Liver (tissue), 9 donors: ENCODE results near the gene CTTNBP2. TPM values are rescaled to one million over a fixed set of nuclear protein-coding genes. Genes with fewer than 3 reads are reported as not detected.

Experiments used
- DNase-seq: peaks from one replicate; pipeline ENCODE4 v3.0.0-alpha.2; 2017; ENCODE audit warnings: low spot score
- H3K27ac ChIP-seq, 2 donors: one replicate each; pipeline ENCODE4 v1.7.0; 2013; ENCODE audit warnings: inconsistent platforms in 2 of 2, low read length in 2 of 2, control low read depth in 1 of 2, low read depth in 1 of 2, mild to moderate bottlenecking in 1 of 2
- H3K27me3 ChIP-seq, 4 donors: one replicate each; pipeline versions ENCODE4 v1.6.1 to v1.7.0; 2013; ENCODE audit warnings: low read length in 3 of 4, inconsistent platforms in 1 of 4, mild to moderate bottlenecking in 1 of 4, moderate library complexity in 1 of 4; ENCODE audit not compliant: control insufficient read depth in 4 of 4, insufficient read depth in 4 of 4
- H3K36me3 ChIP-seq, 4 donors: one replicate each; pipeline versions ENCODE4 v1.6.1 to v1.7.0; 2013; ENCODE audit warnings: low read length in 3 of 4, mild to moderate bottlenecking in 3 of 4, low read depth in 1 of 4, moderate library complexity in 1 of 4; ENCODE audit not compliant: control insufficient read depth in 4 of 4, insufficient read depth in 3 of 4
- H3K4me1 ChIP-seq, 4 donors: one replicate each; pipeline versions ENCODE4 v1.6.1 to v1.7.0; 2013; ENCODE audit warnings: low read length in 3 of 4, mild to moderate bottlenecking in 3 of 4, moderate library complexity in 1 of 4; ENCODE audit not compliant: control insufficient read depth in 4 of 4, insufficient read depth in 4 of 4
- H3K4me3 ChIP-seq, 3 donors: one replicate each; pipeline versions ENCODE4 v1.6.1 to v1.7.0; 2013; ENCODE audit warnings: low read length in 3 of 3, control low read depth in 1 of 3, low read depth in 1 of 3, mild to moderate bottlenecking in 1 of 3
- H3K9ac ChIP-seq, 2 donors: one replicate each; pipeline ENCODE4 v1.7.0; 2013; ENCODE audit warnings: low read length in 2 of 2, mild to moderate bottlenecking in 2 of 2, moderate library complexity in 2 of 2, control low read depth in 1 of 2, low read depth in 1 of 2
- H3K9me3 ChIP-seq, 4 donors: one replicate each; pipeline versions ENCODE4 v1.6.1 to v1.7.0; 2013; ENCODE audit warnings: low read length in 3 of 4; ENCODE audit not compliant: control insufficient read depth in 4 of 4
- EGR1 ChIP-seq, 2 donors: IDR thresholded peaks; 2 replicates each; pipeline ENCODE4 v1.6.1; 2016 to 2018; ENCODE audit warnings: antibody characterized with exemption in 2 of 2, low read depth in 2 of 2
- FOXA1 ChIP-seq: IDR thresholded peaks from 2 replicates; pipeline ENCODE4 v1.6.1; 2016; ENCODE audit warnings: antibody characterized with exemption
- FOXA2 ChIP-seq: IDR thresholded peaks from 2 replicates; pipeline ENCODE4 v1.6.1; 2016; ENCODE audit warnings: antibody characterized with exemption
- GABPA ChIP-seq, 2 donors: IDR thresholded peaks in 1 of 2; conservative IDR thresholded peaks in 1 of 2; 2 replicates each; pipeline ENCODE4 v1.6.1; 2016; ENCODE audit warnings: antibody characterized with exemption in 2 of 2, mild to moderate bottlenecking in 1 of 2, moderate library complexity in 1 of 2
- HNF4A ChIP-seq, 2 donors: conservative IDR thresholded peaks; 2 replicates each; pipeline ENCODE4 v1.6.1; 2016; ENCODE audit warnings: antibody characterized with exemption in 2 of 2, mild to moderate bottlenecking in 2 of 2
- HNF4G ChIP-seq: IDR thresholded peaks from 2 replicates; pipeline ENCODE4 v1.6.1; 2016; ENCODE audit warnings: antibody characterized with exemption
- JUND ChIP-seq, 2 donors: IDR thresholded peaks; 2 replicates each; pipeline ENCODE4 v1.6.1; 2016; ENCODE audit warnings: antibody characterized with exemption in 2 of 2
- MAX ChIP-seq: IDR thresholded peaks from 2 replicates; pipeline ENCODE4 v1.6.1; 2016; ENCODE audit warnings: antibody characterized with exemption
- NR2F2 ChIP-seq: IDR thresholded peaks from 2 replicates; pipeline ENCODE4 v1.6.1; 2016; ENCODE audit warnings: antibody characterized with exemption
- RAD21 ChIP-seq, 2 donors: IDR thresholded peaks; 2 replicates each; pipeline ENCODE4 v1.6.1; 2016; ENCODE audit warnings: antibody characterized with exemption in 2 of 2, mild to moderate bottlenecking in 2 of 2
- RXRA ChIP-seq, 2 donors: IDR thresholded peaks; 2 replicates each; pipeline ENCODE4 v1.6.1; 2017 to 2018; ENCODE audit warnings: antibody characterized with exemption in 2 of 2, mild to moderate bottlenecking in 1 of 2
- SP1 ChIP-seq: IDR thresholded peaks from 2 replicates; pipeline ENCODE4 v1.6.1; 2018; ENCODE audit warnings: antibody characterized with exemption, mild to moderate bottlenecking
- TAF1 ChIP-seq: conservative IDR thresholded peaks from 2 replicates; pipeline ENCODE4 v1.6.1; 2016; ENCODE audit warnings: antibody characterized with exemption, mild to moderate bottlenecking
- YY1 ChIP-seq: IDR thresholded peaks from 2 replicates; pipeline ENCODE4 v1.6.1; 2016; ENCODE audit warnings: antibody characterized with exemption, mild to moderate bottlenecking
- WGBS: extraction: QIAGEN DNeasy Blood & Tissue Kit; methylation state at CpG from one replicate; pipeline ENCODE4 v1.1.7; 2013; 5-methylcytosine and 5-hydroxymethylcytosine counted together
- polyA plus RNA-seq, 2 donors: library from polyadenylated mRNA; stranded (reverse) in 1 of 2; unstranded in 1 of 2; fragments of 200-250 nt in 1 of 2; fragments of >200 nt in 1 of 2; fragmentation: Nextera tagmentation in 1 of 2; extraction: Ambion mirVana in 1 of 2; gene quantifications; one replicate each; pipeline versions ENCODE4 v1.2.1 to v1.2.3, GENCODE V29; 2013 to 2015
- total RNA-seq, 2 donors: library from RNA; depleted of rRNA; stranded (reverse); fragments of >200 nt; gene quantifications; one replicate each; pipeline ENCODE4 v1.2.3, GENCODE V29; 2014
- TF ChIP-seq, protein P1 (sequence below): IDR thresholded peaks from 2 replicates; pipeline ENCODE4 v1.6.1; 2016; ENCODE audit warnings: antibody characterized with exemption
- TF ChIP-seq, protein P2 (sequence below): IDR thresholded peaks from 2 replicates; pipeline ENCODE4 v1.6.1; 2016; ENCODE audit warnings: antibody characterized with exemption, mild to moderate bottlenecking
- TF ChIP-seq, protein P3 (sequence below): fragments of 150-350 bp; IDR thresholded peaks from 2 replicates; pipeline ENCODE4 v1.5.1; 2017; ENCODE audit warnings: improper control_type of control experiment, low read depth, low read length; ENCODE audit not compliant: missing input control
- TF ChIP-seq, protein P4 (sequence below): IDR thresholded peaks from 2 replicates; pipeline ENCODE4 v1.6.1; 2016; ENCODE audit warnings: antibody characterized with exemption
- donor health status: healthy.
- donor health status: healthy.
- donor health status: healthy.
- donor health status: healthy.
- donor health status: healthy.

Gene CTTNBP2
- total and polyA plus RNA-seq, 4 donors = 1.2 to 1.7 (median 1.5) TPM

DNA sequence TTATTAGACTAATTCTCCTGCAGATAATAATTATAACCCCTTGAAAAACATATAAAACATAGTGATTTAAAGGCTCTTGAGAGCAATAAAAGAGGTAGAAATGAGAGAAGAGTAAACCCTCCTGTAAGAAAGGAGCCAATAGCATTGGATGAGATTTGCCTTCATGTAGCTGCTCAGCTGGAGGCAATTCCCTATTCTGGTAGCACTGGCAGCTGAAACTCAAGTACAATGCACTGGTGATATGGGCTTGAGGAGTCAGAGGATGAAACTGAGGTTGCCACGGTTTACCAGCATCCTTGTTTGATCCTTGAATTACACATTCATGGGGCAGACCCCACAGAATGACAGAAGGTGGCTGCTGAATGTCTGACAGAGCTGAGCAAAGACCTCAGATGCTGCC lies 76.4 kb downstream of the CTTNBP2 start (continued):
- TF ChIP-seq, protein P1, sequence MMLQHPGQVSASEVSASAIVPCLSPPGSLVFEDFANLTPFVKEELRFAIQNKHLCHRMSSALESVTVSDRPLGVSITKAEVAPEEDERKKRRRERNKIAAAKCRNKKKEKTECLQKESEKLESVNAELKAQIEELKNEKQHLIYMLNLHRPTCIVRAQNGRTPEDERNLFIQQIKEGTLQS = no peak
- no peak for TF ChIP-seq HNF4A (conservative IDR thresholded peaks at IDR 0.05)
- TF ChIP-seq EGR1 (IDR thresholded peaks at IDR 0.05; ENCODE audit: low read depth in 2 of 2) = no peak

DNA sequence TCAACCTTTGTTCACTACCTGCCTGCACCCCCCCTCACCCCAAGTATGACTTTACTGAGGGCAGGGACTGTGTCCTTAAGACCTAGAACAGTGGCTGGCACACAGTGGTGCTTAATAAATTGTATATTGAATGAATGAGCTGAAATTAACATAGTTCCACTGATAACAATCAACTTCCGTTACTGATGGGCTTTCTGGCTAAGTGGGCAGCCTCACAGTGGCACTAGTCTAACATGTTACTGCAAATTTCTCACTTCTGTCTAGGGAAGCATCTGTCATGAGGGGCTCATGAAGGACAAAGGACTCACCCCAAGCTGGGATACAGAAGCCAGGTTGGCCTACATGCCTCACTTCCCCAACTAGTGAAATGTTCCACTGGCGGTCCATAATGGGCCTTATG lies 79.3 kb downstream of the CTTNBP2 start:
- no peaks in the 10 kb centered on the region for H3K9me3 ChIP-seq
- H3K4me1 ChIP-seq = no peaks in the 10 kb centered on the region
- no peak overlapping the region for H3K4me3 ChIP-seq
- H3K27ac ChIP-seq = no peak overlapping the region
- 93% methylated on average over 2 of the region's 2 CpGs for WGBS
- H3K27me3 ChIP-seq = no peaks in the 10 kb centered on the region
- no peak for DNase-seq
- no peak overlapping the region for H3K9ac ChIP-seq
- TF ChIP-seq, protein P1 = no peak
- TF ChIP-seq GABPA (IDR thresholded peaks at IDR 0.05 in 1 of 2, conservative IDR thresholded peaks at IDR 0.05 in 1 of 2) (no peak), EGR1 (IDR thresholded peaks at IDR 0.05; ENCODE audit: low read depth in 2 of 2) (no peak), RAD21 (IDR thresholded peaks at IDR 0.05) (no peak), YY1 (no peak), MAX (no peak), HNF4G (no peak), FOXA1 (no peak), FOXA2 (no peak), TAF1 (no peak), SP1 (no peak), RXRA (IDR thresholded peaks at IDR 0.05) (no peak), JUND (IDR thresholded peaks at IDR 0.05) (no peak), NR2F2 (no peak), HNF4A (conservative IDR thresholded peaks at IDR 0.05) (no peak)
- TF ChIP-seq, protein P2, sequence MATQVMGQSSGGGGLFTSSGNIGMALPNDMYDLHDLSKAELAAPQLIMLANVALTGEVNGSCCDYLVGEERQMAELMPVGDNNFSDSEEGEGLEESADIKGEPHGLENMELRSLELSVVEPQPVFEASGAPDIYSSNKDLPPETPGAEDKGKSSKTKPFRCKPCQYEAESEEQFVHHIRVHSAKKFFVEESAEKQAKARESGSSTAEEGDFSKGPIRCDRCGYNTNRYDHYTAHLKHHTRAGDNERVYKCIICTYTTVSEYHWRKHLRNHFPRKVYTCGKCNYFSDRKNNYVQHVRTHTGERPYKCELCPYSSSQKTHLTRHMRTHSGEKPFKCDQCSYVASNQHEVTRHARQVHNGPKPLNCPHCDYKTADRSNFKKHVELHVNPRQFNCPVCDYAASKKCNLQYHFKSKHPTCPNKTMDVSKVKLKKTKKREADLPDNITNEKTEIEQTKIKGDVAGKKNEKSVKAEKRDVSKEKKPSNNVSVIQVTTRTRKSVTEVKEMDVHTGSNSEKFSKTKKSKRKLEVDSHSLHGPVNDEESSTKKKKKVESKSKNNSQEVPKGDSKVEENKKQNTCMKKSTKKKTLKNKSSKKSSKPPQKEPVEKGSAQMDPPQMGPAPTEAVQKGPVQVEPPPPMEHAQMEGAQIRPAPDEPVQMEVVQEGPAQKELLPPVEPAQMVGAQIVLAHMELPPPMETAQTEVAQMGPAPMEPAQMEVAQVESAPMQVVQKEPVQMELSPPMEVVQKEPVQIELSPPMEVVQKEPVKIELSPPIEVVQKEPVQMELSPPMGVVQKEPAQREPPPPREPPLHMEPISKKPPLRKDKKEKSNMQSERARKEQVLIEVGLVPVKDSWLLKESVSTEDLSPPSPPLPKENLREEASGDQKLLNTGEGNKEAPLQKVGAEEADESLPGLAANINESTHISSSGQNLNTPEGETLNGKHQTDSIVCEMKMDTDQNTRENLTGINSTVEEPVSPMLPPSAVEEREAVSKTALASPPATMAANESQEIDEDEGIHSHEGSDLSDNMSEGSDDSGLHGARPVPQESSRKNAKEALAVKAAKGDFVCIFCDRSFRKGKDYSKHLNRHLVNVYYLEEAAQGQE = no peak
- TF ChIP-seq, protein P3, sequence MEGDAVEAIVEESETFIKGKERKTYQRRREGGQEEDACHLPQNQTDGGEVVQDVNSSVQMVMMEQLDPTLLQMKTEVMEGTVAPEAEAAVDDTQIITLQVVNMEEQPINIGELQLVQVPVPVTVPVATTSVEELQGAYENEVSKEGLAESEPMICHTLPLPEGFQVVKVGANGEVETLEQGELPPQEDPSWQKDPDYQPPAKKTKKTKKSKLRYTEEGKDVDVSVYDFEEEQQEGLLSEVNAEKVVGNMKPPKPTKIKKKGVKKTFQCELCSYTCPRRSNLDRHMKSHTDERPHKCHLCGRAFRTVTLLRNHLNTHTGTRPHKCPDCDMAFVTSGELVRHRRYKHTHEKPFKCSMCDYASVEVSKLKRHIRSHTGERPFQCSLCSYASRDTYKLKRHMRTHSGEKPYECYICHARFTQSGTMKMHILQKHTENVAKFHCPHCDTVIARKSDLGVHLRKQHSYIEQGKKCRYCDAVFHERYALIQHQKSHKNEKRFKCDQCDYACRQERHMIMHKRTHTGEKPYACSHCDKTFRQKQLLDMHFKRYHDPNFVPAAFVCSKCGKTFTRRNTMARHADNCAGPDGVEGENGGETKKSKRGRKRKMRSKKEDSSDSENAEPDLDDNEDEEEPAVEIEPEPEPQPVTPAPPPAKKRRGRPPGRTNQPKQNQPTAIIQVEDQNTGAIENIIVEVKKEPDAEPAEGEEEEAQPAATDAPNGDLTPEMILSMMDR = no peak
- TF ChIP-seq, protein P4, sequence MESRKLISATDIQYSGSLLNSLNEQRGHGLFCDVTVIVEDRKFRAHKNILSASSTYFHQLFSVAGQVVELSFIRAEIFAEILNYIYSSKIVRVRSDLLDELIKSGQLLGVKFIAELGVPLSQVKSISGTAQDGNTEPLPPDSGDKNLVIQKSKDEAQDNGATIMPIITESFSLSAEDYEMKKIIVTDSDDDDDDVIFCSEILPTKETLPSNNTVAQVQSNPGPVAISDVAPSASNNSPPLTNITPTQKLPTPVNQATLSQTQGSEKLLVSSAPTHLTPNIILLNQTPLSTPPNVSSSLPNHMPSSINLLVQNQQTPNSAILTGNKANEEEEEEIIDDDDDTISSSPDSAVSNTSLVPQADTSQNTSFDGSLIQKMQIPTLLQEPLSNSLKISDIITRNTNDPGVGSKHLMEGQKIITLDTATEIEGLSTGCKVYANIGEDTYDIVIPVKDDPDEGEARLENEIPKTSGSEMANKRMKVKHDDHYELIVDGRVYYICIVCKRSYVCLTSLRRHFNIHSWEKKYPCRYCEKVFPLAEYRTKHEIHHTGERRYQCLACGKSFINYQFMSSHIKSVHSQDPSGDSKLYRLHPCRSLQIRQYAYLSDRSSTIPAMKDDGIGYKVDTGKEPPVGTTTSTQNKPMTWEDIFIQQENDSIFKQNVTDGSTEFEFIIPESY = no peak
- H3K36me3 ChIP-seq = no peaks in the 10 kb centered on the region
